Measurements from ENCODE around the gene PITPNC1.
"Not testable (repeated sequence)": the region's sequence is repeated elsewhere in the genome, so short reads cannot be mapped to it uniquely, and the experiment has no call there.

Gene PITPNC1

DNA sequence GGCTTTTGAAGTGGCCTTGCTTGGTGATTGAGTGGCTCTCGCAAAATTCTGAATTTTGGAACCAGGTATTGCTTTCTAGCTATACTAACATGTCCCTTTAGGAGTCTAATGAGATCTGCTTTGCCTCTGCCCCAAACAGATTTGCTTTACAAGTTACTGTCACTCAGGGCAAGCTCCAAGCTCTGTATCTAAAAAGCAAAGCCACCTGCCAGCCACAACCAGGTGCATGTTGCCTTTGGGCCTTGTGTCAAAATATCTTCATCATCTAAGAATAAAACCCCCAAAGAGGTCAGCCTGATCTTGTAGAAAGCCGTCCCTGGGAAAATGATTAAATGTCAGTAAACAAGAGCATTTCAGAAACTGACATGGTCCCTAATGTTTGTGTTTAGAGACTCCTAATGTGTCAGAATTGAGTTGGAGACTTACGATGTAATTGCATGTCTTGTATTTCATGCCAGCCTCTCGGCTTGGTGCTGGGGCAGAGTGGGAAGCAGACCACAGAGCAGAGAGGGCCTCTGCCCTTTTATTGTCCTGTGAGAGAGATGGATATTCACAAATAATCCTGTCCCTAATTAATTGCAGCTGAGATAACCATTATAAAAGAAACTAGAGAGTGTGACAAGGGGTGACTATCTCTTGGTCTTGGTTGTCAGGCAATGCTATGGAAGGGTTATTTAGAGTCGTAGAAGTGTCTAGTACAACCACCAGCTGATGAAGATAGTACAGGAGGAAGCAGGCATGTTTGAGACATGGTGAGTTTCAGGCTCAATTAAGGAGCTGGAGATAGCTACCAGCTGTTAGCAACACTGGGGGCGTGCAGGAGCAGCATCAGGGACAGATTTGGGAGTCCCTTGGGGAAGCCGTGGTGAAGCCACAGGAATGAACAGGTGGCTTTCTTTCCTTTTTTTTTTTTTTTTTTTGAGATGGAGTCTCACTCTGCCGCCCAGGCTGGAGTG lies 90.7 kb downstream of the PITPNC1 start:
- no peak for DNase-seq

DNA sequence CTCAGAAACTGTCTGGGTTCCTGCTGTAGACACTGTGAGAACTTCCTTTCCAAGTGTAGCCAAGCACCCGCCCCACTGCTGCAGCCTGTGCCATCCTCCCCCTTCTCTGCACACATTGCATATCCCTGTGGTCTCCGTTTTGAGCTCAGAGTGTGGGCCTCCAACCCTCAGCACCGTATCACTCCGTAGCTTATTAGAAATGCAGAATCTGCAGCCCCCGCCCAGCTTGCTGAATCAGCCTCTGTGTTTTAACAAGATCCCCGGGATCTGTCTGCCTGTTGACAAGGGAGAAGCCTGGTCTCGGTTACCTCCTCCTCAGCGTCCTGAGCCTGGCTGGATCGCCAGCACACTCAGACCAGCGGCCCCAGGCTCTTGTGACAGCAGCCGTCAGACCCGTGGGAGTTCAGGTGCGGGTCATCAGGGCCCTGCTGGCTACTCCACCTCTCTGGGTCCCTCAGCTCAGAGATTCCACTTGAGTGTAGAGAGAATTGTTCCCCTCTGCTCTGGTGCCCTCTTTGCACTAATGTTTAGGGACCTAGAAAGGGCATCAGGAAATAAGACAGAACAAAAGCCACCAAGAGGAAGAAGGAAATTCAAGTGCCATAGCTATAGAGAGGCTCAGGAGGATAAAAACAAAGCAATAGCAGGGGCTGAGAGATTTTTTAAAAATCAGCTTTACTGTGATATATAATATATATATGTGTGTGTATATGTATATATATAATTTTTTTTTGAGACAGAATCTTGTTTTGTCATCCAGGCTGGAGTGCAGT lies 92.3 kb downstream of the PITPNC1 start:
- peak; percentile 49 for DNase-seq

DNA sequence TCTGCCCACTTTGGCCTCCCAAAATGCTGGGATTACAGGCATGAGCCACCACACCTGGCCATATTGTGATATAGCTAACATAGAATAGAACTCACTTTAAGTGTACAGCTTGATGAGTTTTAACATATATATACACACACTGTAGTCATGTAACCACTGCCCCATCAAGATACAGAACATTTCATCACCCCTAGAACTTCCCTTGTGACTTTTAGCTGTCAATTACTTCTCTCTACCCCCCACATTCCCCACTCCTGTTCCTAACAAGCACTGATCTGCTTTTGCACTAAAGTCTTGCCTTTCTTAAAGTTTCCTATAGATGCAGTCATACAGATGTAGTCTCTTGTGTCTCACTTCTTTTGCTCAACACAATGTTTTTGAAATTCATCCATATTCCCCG lies 93.1 kb downstream of the PITPNC1 start:
- no peak for DNase-seq

DNA sequence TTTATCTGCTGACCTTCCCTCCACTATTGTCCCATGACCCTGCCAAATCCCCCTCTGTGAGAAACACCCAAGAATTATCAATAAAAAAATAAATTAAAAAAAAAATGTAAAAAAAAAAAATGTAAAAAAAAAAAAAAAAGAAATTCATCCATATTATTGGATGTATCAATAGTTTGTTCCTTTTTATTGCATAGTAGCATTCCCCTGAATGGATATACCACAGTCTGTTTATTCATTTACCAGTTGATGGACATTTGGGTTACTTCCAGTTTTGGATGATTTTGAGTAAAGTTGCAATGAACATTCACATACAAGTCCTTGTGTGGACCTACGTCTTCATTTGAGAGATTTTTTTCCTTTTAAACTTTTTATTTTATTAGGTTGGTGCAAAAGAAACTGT lies 94.0 kb downstream of the PITPNC1 start:
- DNase-seq = no peak

DNA sequence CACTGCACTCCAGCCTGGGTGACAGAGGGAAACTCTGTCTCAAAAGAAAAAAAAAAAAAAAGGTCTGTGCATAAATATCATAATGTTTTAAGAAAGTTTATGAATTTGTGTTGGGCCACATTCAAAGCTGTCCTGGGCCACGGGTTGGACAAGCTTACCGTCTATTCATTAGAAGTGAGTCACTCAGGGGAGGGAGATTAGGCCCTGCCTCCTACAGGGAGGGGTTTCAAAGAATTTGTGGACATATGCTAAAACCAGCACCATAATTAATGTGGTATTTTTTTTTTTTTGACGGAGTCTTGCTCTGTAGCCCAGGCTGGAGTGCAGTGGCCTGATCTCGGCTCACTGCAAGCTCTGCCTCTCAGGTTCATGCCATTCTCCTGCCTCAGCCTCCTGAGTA lies 95.5 kb downstream of the PITPNC1 start:
- DNase-seq = not testable (repeated sequence)

DNA sequence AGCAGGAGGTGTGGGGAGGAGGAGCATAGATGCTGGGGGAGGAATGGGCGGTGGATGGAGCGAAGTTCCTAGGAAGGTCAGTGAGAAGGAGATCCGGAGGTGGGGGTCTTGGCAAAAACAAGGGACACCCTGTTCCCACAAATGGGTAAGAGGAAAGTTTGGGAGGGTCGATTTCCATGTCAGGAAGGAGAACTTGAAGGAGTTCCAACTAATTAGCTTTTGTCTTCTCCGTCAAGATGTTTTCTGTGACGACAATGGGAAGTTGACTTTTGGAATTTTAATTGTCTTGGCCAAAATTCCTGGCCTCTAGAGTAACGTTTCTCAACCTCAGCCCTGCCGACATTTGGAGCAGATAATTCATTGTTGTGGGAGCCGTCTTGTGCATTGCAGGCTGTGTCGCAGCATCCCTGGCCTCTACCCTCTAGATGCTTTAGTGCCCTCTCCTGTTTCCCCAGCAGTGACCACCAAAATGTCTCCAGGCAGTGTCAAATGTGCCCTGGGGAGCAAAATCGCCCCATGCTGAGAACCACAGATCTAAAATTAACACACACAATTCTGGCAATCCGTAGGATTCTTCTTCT lies 97.1 kb downstream of the PITPNC1 start:
- no peak for DNase-seq

DNA sequence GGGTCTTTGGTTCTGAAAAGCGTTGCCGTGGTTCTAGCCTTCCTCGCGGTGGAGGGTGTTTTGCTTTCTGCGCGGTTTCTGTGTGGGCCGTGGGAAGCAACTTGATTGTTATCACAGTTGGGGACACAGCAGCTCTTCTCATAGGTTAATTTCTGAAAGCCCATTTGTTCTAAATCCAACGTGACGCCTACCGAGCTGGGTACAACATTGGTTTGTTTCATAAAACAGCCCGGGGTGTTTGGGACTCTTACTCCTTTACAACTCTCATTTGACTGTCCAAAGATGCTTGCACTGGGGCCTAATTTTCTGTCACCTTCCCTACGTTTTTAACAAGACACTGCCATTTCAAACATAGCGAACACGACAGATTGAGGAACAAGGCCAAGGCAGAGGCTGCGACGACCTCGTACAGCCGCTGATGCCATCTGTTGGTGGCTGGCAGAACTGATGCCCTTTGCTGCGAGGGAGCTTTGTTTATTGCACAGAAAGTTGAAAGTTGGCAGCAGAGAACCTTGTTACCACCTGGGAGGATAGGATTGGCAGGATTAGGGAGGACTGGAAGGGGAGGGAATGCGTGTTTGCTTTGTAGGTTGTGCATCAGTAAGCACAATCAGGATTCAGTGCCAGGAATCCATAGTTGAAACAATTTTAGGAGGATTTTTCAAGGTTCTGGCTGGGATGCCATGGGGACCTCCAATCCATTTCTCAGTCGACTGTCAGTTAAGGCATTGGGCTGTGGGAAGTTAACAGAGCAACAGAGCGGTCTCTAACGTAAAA lies 98.3 kb downstream of the PITPNC1 start:
- peak; percentile 87 for DNase-seq

DNA sequence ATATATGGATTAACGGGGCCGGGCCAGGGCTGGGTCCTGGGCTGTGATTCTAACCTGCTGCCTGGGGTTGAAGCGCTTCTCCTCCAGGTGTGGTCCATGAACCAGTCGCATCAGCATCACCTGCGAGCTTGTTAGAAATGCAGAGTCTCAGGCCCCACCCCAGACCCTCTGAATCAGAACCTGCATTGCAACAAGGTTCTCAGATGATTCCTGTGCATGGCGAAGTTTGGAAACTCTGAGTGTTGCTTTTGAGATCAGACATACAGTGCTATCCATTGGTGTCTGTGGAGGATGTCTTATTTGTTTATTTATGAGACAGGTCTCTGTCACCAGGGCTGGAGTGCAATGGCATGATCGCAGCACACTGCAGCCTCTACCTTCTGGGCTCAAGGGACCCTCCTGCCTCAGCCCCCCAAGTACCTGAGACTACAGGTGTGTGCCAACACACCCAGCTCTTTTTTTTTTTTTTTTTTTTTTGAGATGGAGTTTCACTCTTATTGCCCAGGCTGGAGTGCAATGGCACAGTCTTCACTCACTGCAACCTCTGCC lies 99.8 kb downstream of the PITPNC1 start:
- no peak for DNase-seq

DNA sequence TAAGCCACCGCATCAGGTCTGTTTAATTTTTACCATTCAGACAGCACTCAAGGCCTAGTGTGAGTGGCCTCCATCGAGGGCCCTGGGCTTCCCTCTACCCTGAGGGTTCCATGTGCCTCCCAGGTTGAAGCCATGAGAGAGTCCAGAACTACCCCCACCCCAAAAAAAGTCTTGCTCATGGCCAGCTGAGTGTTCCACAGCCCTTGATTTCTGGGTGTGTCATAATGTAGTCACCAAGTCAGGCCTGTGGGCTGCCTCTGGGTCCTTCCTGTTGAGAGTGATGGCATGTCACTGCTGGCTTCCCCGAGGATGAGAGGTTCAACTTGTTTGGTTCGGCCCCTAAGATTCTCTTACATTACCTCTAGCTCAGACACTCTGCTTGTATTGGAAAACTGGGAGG lies 100.6 kb downstream of the PITPNC1 start:
- DNase-seq = peak; percentile 68

DNA sequence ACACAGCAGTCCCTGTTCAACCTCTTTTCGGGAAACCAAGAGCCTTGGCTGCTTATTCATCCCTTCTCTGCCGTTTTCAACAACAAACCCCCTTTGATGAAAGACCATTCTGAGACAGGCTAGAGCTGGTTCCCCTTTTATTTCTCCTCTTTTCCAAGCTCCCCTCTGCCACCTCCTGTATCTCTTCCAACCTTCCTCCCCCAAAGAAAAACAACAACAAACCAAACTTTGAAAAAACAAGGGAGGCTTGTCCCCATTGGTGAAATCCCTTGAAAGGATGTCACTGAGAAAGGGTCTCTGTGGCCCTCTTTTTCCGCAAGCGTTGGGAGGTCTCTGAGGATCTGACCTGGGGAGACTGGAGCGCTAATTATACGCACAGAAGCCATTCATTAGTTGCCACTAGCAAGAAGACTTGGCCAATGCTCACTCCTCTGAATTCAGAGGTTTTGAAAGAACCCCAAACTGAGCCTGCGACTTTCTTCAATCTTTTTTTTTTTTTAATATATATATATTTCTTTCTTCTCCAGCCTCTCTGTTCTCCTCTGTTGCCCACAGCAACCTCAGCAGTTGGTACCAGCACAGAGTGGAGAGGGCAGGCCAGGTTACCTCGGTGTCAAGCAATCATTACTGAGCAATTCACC lies 101.4 kb downstream of the PITPNC1 start:
- DNase-seq = no peak

DNA sequence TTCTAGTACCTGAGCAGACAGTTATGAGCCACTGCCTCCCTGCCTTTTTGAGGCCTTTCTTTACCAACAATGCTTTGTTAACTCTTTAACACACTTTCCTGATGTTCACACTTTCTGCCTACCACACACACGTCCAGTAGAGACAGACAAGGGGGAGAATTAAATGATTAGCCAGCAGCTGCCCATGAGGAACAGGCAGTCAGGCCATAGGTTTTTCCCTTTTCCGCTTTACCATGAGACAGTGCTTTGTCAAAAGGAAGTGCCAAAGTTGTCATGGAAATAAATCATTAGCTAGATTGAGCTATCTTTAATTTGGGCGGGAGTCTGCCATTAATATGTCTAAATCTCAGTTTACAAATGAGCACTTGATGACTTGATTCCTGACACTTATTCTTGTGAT lies 102.1 kb downstream of the PITPNC1 start:
- DNase-seq = no peak

DNA sequence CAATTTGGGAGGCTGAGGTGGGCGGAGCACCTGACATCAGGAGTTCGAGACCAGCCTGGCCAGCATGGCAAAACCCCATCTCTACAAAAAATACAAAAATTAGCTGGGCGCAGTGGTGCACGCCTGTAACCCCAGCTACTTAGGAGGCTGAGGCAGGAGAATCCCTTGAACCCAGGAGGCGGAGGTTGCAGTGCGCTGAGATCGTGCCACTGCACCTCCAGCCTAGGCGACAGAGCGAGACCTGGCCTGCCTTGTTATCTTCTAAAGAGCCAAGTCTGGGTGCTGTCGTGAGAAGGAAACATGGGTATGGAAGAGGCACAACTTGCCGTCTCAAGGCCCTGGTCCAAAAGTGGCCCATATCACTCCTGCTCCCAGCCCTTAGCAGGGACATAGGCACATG lies 103.9 kb downstream of the PITPNC1 start:
- DNase-seq = not testable (repeated sequence)

DNA sequence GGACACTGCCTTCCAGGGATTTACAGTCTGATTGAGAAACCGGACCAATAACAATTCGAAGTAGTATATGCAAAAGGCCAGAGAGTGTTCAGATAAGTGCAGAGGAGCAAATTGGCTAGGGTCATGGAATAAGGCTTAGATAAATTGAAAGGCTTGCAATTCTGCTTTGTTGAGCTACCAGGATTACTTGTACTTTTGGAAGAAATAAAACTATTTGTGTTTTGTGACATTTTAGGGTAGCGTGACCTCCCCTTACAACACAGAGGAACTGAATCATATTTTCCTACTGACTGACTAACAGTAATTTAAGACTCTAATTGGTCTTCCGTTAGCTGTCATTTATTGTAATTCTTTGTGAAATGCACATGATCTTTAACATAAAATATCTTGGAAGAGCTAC lies 104.7 kb downstream of the PITPNC1 start:
- DNase-seq = no peak

DNA sequence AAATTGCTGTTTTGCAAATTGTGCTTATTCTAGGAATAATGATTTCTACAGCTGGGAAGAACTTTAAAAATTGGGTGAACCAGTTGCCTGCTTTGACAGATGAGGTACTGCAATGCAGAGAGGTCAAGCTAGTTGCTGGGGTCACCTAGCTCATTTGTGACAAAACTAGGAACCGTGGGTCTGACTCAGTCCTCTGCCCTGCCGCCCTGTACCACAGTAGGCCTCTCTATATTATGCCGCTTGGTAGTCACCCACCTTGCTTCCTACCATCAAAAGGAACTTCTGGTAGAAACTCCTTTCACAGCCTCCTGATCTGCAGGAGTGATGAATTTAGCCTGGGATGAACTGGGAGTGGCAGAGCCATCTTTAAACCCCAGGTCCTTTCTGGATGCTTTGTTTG lies 105.7 kb downstream of the PITPNC1 start:
- no peak for DNase-seq

DNA sequence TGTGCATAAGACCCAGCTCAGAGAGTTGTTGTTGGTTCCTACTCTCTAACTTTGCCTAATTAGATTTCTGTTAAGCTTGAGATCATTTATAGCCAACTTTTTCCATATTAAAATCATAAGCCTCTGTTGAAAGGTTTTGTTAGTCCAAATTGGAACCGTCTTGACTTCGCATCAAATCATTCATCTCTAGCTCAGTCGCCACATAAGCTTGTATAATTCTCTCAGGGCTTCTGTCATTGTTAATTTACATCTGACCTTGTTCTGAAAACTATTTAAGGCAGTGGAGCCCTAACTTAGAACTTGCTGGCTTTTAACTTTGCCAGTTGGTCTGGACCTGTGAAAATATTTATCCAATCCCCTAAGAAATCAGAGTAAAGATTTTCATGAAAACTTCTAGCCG lies 107.2 kb downstream of the PITPNC1 start:
- no peak for DNase-seq

DNA sequence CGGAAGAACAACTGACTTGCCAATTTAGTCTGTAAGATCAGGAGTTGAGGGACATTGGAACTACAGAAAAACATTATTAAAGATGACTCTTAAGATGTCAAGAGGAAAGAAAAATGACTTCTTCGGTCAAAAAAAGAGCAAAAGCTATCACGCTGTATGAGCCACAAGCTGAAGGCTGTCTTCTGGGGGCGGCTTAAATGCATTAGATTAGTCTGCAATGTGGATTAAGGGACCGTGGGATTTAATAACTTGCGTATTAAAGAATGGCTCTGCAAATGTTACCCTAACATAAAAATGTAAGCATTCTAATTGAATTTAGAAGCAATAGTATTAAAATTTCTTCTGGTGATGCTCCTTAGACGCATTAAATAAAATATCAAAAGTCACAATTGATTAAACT lies 108.6 kb downstream of the PITPNC1 start:
- DNase-seq = no peak

DNA sequence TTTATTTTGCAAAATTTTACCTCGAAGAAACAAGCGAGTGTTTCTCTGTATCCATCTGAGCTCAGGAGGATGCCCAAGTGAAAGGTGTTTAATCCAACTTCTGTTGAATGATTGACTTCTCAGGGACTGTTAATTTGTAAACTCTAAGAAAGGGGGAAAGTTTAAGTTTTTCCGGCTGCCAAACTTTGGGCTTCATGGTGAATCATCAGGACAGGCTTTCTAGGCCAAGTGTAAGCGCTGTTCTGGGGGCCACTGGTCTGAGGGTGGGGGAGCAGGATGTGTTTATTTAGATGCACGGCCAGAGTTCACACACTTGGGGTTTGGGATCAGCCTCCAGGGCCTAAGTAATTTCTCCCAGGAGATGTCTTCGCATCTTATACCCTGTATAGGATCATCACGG lies 110.4 kb downstream of the PITPNC1 start:
- no peak for DNase-seq

DNA sequence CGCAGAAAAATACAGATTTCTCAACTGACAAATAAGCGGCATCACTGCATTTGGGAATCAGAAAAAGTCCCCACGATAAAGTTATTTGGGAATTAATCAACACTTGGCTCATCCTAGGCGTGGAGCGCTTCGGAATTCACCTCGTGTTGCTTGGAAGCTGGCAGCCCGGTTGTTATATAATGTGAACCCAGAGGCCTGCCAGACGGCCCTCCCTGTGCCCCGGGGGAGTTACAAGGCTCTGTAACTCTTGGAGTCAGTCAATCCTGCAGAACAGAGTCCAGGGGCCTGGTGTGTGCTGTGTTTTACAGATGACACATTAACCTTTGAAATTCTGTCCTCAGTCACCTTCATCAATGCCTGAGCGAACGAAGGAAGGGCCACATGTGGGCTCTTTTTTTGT lies 111.1 kb downstream of the PITPNC1 start:
- no peak for DNase-seq

DNA sequence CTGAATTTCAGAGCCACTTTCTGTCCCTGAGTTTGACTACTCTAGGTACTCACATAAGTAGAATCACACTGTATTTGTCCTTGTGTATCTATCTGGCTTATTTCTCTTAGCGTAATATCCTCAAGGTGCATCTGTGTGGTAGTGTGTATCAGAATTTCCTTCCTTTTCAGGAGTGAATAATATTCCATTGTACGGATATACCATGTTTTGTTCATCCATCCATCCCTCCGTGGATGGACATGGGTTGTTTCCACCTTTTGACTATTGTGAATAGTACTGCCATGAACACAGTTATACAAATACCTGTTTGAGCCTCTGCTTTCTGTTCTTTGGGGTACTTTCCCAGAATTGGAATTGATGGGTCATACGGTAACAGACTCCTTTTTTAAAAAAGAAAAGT lies 111.7 kb downstream of the PITPNC1 start:
- DNase-seq = no peak

DNA sequence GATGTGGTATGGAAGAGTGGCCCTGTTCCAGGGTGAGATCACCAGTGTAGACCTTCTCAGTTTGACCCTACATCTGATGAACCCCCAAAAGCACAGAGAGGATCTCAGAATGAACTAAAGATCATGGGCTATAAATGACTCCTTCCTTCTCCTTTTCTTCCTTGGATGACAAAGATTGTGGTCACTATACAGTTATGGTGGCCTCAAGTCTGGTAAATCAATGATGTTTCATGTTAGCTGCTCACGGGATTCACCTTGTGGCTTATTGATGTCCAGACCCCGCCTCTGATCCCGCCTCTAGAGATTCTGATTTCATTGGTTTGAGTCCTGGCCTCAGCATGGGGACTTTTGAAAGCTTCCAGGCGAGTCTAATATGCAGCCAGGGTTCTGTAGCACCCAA lies 112.2 kb downstream of the PITPNC1 start:
- no peak for DNase-seq

DNA sequence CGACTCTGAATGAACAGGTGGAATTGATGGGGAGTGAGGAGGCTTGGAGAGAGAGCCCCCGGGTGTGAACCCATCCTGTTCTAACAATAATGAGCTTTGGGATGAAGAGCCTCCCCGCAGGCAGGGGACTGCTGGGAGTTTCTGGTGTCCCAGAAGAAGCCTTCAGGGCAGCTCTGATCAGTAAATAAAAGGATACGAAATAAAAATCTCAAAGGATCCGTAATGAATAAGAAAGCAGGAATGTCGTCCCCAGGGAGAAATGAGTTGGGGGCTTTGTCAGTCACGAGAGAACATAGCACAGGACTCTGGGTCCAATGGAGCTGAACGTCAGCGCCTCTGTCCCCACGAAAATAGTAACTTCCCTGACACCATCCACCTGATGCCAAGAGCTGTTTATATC lies 113.4 kb downstream of the PITPNC1 start:
- no peak for DNase-seq

DNA sequence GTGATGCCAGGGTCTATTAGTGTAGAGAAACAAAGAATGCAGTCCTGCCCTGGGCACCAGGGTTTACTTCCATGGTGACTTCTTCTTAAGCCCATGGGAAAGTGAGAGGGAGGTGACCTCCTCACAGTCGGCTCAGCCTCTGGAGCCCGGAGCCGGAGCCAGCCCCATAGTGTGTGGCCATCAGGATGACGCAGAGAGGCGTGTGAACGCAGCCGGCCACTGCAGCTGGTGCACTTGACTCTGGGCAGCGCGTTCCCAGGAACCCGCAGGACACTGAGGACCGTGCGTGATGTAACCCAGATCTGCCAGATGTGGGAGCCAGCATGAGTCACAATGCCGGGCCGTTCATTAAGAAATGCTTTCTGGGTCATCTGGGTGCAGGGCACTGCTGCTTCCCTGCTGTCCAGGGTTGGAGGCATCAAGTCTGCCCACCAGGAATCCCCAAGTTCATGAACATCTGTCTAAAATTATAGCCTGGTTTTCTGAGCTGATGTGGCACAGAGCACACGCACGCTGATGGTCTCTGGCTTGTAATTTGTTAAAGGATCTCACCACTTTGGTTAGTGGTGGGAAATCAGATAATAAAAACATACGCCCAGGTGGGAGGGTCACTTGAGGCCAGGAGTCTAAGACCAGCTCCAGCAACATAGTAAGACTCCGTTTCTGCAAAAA lies 114.1 kb downstream of the PITPNC1 start:
- no peak for DNase-seq

All from stimulated activated CD8-positive, alpha-beta memory T cell treated with anti-CD3 and anti-CD28 coated beads, Interleukin-4, amount 100 ng/mL, for 48 hours (primary cell).